K562 (cell line): Measurements from ENCODE around the gene RPS6KA2. TPM values are rescaled to one million over a fixed set of nuclear protein-coding genes. Genes with fewer than 3 reads are reported as not detected.

Source experiments
- CHD7 ChIP-seq: fragments of 200-600 bp; sonication (generic); IDR thresholded peaks from one replicate; pipeline ENCODE4 v1.6.1; 2012; ENCODE audit warnings: mild to moderate bottlenecking, low read depth, low read length, inconsistent platforms
- IRF9 ChIP-seq: fragments of 450-650 bp; IDR thresholded peaks from 2 replicates; pipeline ENCODE4 v1.6.1; 2016; ENCODE audit warnings: missing biosample characterization, missing genetic modification characterization
- polyA plus RNA-seq, 8 experiments: library from polyadenylated mRNA; depleted of rRNA in 4 of 8; stranded (reverse) in 5 of 8; unstranded in 3 of 8; fragments of >200 nt; fragmentation: Nextera tagmentation in 2 of 8; fragmentation: Illumina TruSeq in 1 of 8; extraction: Ambion mirVana in 2 of 8; extraction: Trizol in 1 of 8; gene quantifications; 2 replicates each; pipeline versions ENCODE4 v1.2.1 to v1.2.3, GENCODE V29; 2011 to 2014; ENCODE audit warnings: inconsistent platforms in 1 of 8, missing spikeins in 1 of 8
- total RNA-seq, 7 experiments: library from RNA; depleted of rRNA in 6 of 7; stranded (reverse); fragments of >200 nt in 6 of 7; fragmentation: Illumina TruSeq in 2 of 7; extraction: Trizol in 2 of 7; gene quantifications; 2 replicates each; pipeline versions ENCODE4 v1.2.1 to v1.2.3, GENCODE V29; 2011 to 2021; ENCODE audit warnings: low replicate concordance in 1 of 7

RPS6KA2 gene
- total and polyA plus RNA-seq, 9 of the 15 experiments (the other 6 are each of a cell fraction or from before 2014, with no cell fraction given): 0.29 to 1.00 (median 0.53) TPM

GRCh38 chr6:166675736-166676135 is 48.7 kb upstream of the RPS6KA2 start (continued):
- TF ChIP-seq CHD7 (no peak), IRF9 (tag) (peak; percentile 83)
